BE2C (cell line): ENCODE data around the gene RTN4R.

Source experiments
- DNase-seq: peaks from one replicate; pipeline ENCODE4 v3.0.0-alpha.2; 2020
- H3K27me3 ChIP-seq: fragments of 250-450 bp; sonication (Bioruptor Pico); 2 replicates; pipeline ENCODE4 v1.5.1; 2020; ENCODE audit warnings: mild to moderate bottlenecking
- H3K36me3 ChIP-seq: fragments of 250-450 bp; sonication (Bioruptor Pico); 2 replicates; pipeline ENCODE4 v1.5.1; 2020; ENCODE audit warnings: mild to moderate bottlenecking
- H3K4me1 ChIP-seq: fragments of 250-450 bp; sonication (Bioruptor Pico); 2 replicates; pipeline ENCODE4 v1.5.1; 2020
- H3K4me3 ChIP-seq: 2 replicates; pipeline ENCODE4 v1.5.1; 2011; ENCODE audit warnings: low read depth, low read length
- H3K9me3 ChIP-seq: fragments of 250-450 bp; sonication (Bioruptor Pico); 2 replicates; pipeline ENCODE4 v1.5.1; 2020
- TF ChIP-seq, protein P1 (sequence below): IDR thresholded peaks from 2 replicates; pipeline ENCODE4 v1.5.1; 2012; ENCODE audit warnings: mild to moderate bottlenecking, low read depth, low read length

RTN4R gene

DNA sequence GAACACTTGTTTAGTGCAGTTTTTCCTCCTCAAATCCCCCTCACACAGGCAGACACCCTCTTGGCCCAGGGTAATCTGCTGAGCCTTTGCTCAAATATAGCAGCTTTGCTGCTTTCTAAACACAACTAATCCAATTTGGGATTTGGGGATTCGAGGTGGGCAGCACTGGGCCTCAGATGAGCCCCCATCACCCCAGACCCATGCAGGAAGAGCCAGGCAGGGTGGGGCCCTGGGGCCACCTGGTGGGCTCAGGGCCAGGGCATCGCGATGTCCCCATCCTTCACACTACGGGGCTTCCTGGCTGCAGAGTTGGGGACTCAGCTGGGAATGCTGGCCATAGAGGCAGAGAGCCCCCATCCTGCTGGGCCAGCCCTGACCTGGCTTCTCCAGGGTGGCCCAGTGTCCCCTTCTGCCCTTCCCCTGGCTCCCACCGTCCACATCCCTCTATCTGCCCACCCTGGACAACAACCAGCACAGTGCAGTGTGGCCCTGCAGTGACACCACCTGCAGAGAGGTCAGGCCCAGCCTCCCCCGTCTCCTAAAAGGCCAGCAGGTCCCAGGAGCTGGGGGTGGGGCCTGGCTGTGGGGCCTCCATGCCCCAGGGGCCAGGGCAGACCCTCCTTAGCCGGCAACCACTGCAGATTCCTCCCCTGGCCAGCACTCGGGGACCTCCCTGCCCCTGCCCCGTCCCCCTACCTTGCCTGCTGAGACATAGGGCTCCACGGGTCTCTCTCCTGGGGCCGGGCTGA, 60.7 kb downstream of the RTN4R start:
- H3K4me1 ChIP-seq, result peaks cover 16% of the 10 kb centered on the region
- no peaks in the 10 kb centered on the region for H3K27me3 ChIP-seq
- no peaks in the 10 kb centered on the region for H3K36me3 ChIP-seq
- no peaks in the 10 kb centered on the region for H3K9me3 ChIP-seq
- no peak for DNase-seq
- H3K4me3 ChIP-seq, result no peak overlapping the region
- TF ChIP-seq, protein P1, sequence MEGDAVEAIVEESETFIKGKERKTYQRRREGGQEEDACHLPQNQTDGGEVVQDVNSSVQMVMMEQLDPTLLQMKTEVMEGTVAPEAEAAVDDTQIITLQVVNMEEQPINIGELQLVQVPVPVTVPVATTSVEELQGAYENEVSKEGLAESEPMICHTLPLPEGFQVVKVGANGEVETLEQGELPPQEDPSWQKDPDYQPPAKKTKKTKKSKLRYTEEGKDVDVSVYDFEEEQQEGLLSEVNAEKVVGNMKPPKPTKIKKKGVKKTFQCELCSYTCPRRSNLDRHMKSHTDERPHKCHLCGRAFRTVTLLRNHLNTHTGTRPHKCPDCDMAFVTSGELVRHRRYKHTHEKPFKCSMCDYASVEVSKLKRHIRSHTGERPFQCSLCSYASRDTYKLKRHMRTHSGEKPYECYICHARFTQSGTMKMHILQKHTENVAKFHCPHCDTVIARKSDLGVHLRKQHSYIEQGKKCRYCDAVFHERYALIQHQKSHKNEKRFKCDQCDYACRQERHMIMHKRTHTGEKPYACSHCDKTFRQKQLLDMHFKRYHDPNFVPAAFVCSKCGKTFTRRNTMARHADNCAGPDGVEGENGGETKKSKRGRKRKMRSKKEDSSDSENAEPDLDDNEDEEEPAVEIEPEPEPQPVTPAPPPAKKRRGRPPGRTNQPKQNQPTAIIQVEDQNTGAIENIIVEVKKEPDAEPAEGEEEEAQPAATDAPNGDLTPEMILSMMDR, result no peak

GRCh38 chr22:20206709-20207215, 61.4 kb downstream of the RTN4R start:
- peaks cover 11% of the 10 kb centered on the region for H3K4me1 ChIP-seq
- H3K27me3 ChIP-seq, result no peaks in the 10 kb centered on the region
- TF ChIP-seq, protein P1, result no peak
- no peak overlapping the region for H3K4me3 ChIP-seq
- no peak for DNase-seq
- no peaks in the 10 kb centered on the region for H3K36me3 ChIP-seq
- no peaks in the 10 kb centered on the region for H3K9me3 ChIP-seq

DNA sequence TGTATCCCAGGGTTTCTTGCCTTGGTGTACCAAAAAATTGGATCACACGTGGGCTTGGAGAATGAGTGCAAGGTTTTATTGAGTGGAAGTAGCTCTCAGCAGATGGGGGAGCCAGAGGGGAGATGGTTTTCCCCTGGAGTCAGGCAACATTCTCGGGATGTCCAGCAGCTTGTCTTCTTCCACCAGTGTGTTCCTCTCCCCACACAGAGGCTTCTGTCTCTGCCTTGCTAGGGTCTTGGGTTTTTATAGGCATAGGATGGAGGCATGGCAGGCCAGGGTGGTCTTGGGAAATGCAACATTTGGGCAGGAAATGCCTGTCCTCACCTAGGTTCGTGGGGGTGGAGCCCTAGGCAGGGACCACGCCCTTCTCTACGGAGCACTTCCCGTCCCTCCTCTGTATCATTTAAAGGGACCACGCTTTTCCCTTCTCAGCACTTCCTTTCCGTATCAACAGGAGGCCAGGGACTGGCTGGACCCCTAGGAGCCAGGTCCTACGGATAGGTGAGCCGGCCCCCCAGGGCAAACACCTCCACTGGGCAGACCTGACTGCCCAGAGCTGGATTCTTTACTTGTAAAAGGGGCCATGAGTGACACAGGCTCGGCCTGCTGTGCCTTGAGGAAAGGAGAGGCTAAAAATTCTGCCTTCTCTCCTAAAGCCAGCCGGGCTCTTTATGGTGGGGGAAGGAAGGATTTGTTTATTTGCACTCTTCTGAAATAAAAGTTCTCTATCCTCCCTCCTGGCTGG, 62.0 kb downstream of the RTN4R start:
- TF ChIP-seq, protein P1, result no peak
- H3K4me1 ChIP-seq, result peaks cover 5% of the 10 kb centered on the region
- no peaks in the 10 kb centered on the region for H3K9me3 ChIP-seq
- no peak overlapping the region for H3K4me3 ChIP-seq
- no peaks in the 10 kb centered on the region for H3K27me3 ChIP-seq
- DNase-seq, result no peak
- H3K36me3 ChIP-seq, result no peaks in the 10 kb centered on the region

GRCh38 chr22:20205464-20205963, 62.6 kb downstream of the RTN4R start:
- no peaks in the 10 kb centered on the region for H3K27me3 ChIP-seq
- no peaks in the 10 kb centered on the region for H3K9me3 ChIP-seq
- TF ChIP-seq, protein P1, result no peak
- H3K4me1 ChIP-seq, result peaks cover 4% of the 10 kb centered on the region
- H3K4me3 ChIP-seq, result no peak overlapping the region
- H3K36me3 ChIP-seq, result no peaks in the 10 kb centered on the region
- DNase-seq, result no peak

DNA sequence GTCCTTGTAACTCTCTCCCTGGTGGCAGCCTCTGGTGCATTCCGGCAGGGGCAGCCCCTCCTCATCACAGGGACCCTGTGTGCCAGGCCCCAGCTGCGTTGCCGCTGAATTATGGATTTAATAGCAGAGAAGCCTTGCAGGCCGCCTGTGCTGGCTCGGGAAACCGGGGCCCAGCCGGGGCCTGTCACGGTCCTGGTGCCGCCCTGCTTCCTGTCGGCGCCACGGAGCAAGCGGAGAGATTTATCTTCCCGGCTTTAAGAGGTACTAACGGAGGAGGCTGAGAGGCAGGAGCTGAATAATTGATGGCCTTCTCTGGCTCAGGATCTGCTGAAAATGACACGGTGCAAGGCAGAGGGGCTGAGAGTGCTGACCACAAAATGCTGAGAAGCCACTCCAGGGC, 63.3 kb downstream of the RTN4R start:
- Histone ChIP-seq H3K4me3 (no peak overlapping the region), H3K36me3 (no peaks in the 10 kb centered on the region), H3K27me3 (no peaks in the 10 kb centered on the region), H3K4me1 (peaks cover 4% of the 10 kb centered on the region), H3K9me3 (no peaks in the 10 kb centered on the region)
- DNase-seq, result no peak
- TF ChIP-seq, protein P1, result no peak

DNA sequence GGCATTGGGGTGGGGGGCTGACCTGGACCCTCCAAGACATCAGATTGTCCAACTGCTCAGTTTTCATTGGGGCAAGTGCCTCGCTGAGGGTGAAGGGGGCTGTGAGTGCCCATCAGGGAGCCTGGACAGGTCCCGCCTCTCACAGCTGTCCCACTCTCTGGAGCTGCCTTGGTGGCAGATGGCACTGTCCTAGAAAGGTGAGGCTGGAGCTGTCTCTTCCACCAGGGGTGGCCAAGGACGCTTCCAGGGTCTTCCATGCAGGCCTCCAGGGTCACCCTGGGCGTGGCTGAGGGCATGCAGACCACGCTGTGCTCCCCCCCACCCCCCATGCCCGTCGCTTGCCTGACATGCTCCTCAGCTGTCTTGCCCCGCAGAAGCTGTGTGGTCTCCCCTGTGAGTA, 63.8 kb downstream of the RTN4R start:
- DNase-seq, result no peak
- TF ChIP-seq, protein P1, result no peak

More for the DNA sequence above, 63.8 kb downstream of the RTN4R start:
- peaks cover 4% of the 10 kb centered on the region for H3K4me1 ChIP-seq
- H3K4me3 ChIP-seq, result no peak overlapping the region
- no peaks in the 10 kb centered on the region for H3K36me3 ChIP-seq
- no peaks in the 10 kb centered on the region for H3K9me3 ChIP-seq
- H3K27me3 ChIP-seq, result no peaks in the 10 kb centered on the region
